Measurements from ENCODE around the gene CELA2A. TPM values are rescaled to one million over a fixed set of nuclear protein-coding genes. Genes with fewer than 3 reads are reported as not detected.

The CELA2A gene
- total and polyA plus RNA-seq, 10 of the 15 experiments (the other 5 are each of a cell fraction or from before 2014, with no cell fraction given): 0.90 TPM; not detected in 9

DNA sequence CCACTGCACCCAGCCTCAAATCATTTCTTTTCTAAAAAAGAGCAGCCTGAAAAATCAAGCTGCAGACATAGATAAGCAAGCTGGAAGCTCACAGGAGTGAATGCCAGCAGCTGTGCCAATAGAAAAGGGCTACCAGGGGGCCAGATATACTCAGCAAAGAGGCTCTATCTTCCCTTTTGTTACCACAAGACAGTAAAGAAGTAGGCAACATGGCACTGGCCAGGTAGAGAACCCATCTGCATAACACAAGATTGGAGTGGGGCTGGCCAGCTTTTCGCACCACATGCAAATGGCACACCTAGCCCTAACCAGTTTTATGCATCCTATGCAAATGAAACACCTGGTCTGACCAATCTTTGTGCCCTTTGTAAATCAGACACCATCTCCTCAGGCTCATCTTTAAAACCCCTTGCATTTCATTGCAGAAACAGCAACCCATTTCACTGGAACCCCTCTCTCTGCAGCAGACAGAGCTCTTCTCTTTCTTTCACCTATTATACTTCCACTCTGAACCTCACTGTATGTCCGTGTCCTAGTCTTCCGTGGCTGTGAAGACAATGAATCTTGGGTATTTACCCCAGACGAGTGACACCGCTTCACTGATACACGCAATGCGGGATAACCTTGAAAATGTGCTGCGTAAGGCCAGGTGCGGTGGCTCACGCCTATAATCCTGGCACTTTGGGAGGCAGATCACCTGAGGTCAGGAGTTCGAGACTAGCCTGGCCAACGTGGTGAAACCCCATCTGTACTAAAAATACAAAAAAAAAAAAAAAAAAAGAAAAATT, 52.4 kb downstream of the CELA2A start:
- no peak for FAIRE-seq
- no peak overlapping the region for H3K4me3 ChIP-seq
- no peak for TF ChIP-seq MTA3 (IDR thresholded peaks at IDR 0.05; ENCODE audit: borderline replicate concordance, low read length)
- TF ChIP-seq, protein P1, sequence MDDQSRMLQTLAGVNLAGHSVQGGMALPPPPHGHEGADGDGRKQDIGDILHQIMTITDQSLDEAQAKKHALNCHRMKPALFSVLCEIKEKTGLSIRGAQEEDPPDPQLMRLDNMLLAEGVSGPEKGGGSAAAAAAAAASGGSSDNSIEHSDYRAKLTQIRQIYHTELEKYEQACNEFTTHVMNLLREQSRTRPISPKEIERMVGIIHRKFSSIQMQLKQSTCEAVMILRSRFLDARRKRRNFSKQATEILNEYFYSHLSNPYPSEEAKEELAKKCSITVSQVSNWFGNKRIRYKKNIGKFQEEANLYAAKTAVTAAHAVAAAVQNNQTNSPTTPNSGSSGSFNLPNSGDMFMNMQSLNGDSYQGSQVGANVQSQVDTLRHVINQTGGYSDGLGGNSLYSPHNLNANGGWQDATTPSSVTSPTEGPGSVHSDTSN (IDR thresholded peaks at IDR 0.05; ENCODE audit: insufficient replicate concordance, low read depth, low read length): no peak
- no peak for TF ChIP-seq LARP7 (IDR thresholded peaks at IDR 0.05)
- TF ChIP-seq GABPA (IDR thresholded peaks at IDR 0.05; ENCODE audit: low read depth): no peak
- no peak for TF ChIP-seq TARDBP (IDR thresholded peaks at IDR 0.05; ENCODE audit: borderline replicate concordance)
- TF ChIP-seq ZNF274 (IDR thresholded peaks at IDR 0.05; ENCODE audit: insufficient read depth, insufficient read length): no peak
- no peak for TF ChIP-seq JUNB (IDR thresholded peaks at IDR 0.05)
- no peak for TF ChIP-seq POLR2A (IDR thresholded peaks at IDR 0.05; ENCODE audit: low read depth, low read length)
- TF ChIP-seq CBX5 (IDR thresholded peaks at IDR 0.05; ENCODE audit: low read depth): no peak
- TF ChIP-seq SREBF1 (IDR thresholded peaks at IDR 0.05; ENCODE audit: low read length): no peak
- H3K4me1 ChIP-seq (ENCODE audit: control insufficient read depth, insufficient read depth, low read length): no peaks in the 10 kb centered on the region
- no peaks in the 10 kb centered on the region for H3K27me3 ChIP-seq (replicated peaks in 1 of 2; ENCODE audit: control insufficient read depth in 2 of 2, insufficient read depth in 2 of 2, low read length in 1 of 2)
- no peaks in the 10 kb centered on the region for H4K20me1 ChIP-seq (ENCODE audit: control insufficient read depth, insufficient read depth)
- H3K9ac ChIP-seq (ENCODE audit: control insufficient read depth, insufficient read depth, low read length): no peak overlapping the region
- H3K36me3 ChIP-seq (ENCODE audit: control insufficient read depth in 2 of 2, insufficient read depth in 2 of 2, low read length in 1 of 2): no peaks in the 10 kb centered on the region; a peak in 1 of 4 replicates
- no peaks in the 10 kb centered on the region for H3K79me2 ChIP-seq (ENCODE audit: control insufficient read depth, insufficient read depth, low read length)
- ChIA-PET SMC1A (ENCODE audit: uncharacterized antibody, unreplicated experiment) (no interaction called here), CTCF (interaction anchor here (1.1 kb wide), 1 partner anchor 9 kb away, joined by 4 read pairs; no protein-coding TSS in a partner anchor), POLR2A (no interaction called here), RAD21 (ENCODE audit: unreplicated experiment) (no interaction called here)
- ATAC-seq: no peak
- no peak overlapping the region for H3K27ac ChIP-seq (ENCODE audit: control insufficient read depth, insufficient read depth)
- H3K4me2 ChIP-seq (ENCODE audit: control insufficient read depth, insufficient read depth): no peak overlapping the region
- in situ Hi-C loops (cut with MboI) (no loop called here), intact Hi-C loops (cut with micrococcal nuclease; ENCODE audit: unreplicated experiment) (no loop called here)
- no peak overlapping the region for H2AFZ ChIP-seq (ENCODE audit: control insufficient read depth, low read depth, low read length)
- DNase-seq (ENCODE audit: low read depth, low spot score): no peak
- 78% methylated on average over 12 of the region's 12 CpGs for WGBS (ENCODE audit: insufficient coverage, insufficient replicate concordance, low lambda C conversion rate, missing lambda C conversion rate)
- no TSS peak for BruUV-seq (replicated peaks)
- H3K9me3 ChIP-seq (replicated peaks; ENCODE audit: control insufficient read depth, insufficient read depth, low read length): no peaks in the 10 kb centered on the region
